ENCODE results near the gene AAK1. TPM values are rescaled to one million over a fixed set of nuclear protein-coding genes. Genes with fewer than 3 reads are reported as not detected.

Gene AAK1
- total and polyA plus RNA-seq, 2 of the 13 experiments (the other 11 are each of a cell fraction or from before 2014, with no cell fraction given) = 9.8 to 10.3 TPM

GRCh38 chr2:69483696-69484095 is 159.8 kb downstream of the AAK1 start (continued):
- TF ChIP-seq AHDC1 (CRISPR knock-in tag; IDR thresholded peaks at IDR 0.05; ENCODE audit: borderline replicate concordance) (peak; percentile 60; the same call in 1 of the 2 replicates), ZUFSP (CRISPR knock-in tag; IDR thresholded peaks at IDR 0.05; ENCODE audit: borderline replicate concordance) (no peak), EP300 (IDR thresholded peaks at IDR 0.05; ENCODE audit: low read depth in 2 of 2, low read length in 2 of 2) (peak in 1 of 2 experiments; percentile 42; a peak in 1 of 4 replicates), EP300 (CRISPR knock-in tag; IDR thresholded peaks at IDR 0.05; ENCODE audit: borderline replicate concordance) (no peak), CEBPB (IDR thresholded peaks at IDR 0.05; ENCODE audit: borderline replicate concordance, low read depth, low read length) (no peak), FOXA3 (CRISPR knock-in tag; IDR thresholded peaks at IDR 0.05) (peak; percentile 63), ELF3 (CRISPR knock-in tag; IDR thresholded peaks at IDR 0.05) (peak; percentile 82), NFIC (IDR thresholded peaks at IDR 0.05; ENCODE audit: low read length) (peak; percentile 82; the same call in 1 of the 2 replicates), STAT5B (CRISPR knock-in tag; IDR thresholded peaks at IDR 0.05) (no peak), ARID3A (IDR thresholded peaks at IDR 0.05; ENCODE audit: low read depth, low read length) (0 out of 2 replicates have a peak, but pooled peaks have one; percentile 19), CEBPG (CRISPR knock-in tag; IDR thresholded peaks at IDR 0.05) (0 out of 2 replicates have a peak, but pooled peaks have one; percentile 2), FOXP1 (IDR thresholded peaks at IDR 0.05) (no peak), FOXP1 (CRISPR knock-in tag; IDR thresholded peaks at IDR 0.05) (peak; percentile 13; the same call in 1 of the 2 replicates), KDM2A (CRISPR knock-in tag; IDR thresholded peaks at IDR 0.05; ENCODE audit: borderline replicate concordance, low read depth) (no peak)
- TF ChIP-seq, protein P1, sequence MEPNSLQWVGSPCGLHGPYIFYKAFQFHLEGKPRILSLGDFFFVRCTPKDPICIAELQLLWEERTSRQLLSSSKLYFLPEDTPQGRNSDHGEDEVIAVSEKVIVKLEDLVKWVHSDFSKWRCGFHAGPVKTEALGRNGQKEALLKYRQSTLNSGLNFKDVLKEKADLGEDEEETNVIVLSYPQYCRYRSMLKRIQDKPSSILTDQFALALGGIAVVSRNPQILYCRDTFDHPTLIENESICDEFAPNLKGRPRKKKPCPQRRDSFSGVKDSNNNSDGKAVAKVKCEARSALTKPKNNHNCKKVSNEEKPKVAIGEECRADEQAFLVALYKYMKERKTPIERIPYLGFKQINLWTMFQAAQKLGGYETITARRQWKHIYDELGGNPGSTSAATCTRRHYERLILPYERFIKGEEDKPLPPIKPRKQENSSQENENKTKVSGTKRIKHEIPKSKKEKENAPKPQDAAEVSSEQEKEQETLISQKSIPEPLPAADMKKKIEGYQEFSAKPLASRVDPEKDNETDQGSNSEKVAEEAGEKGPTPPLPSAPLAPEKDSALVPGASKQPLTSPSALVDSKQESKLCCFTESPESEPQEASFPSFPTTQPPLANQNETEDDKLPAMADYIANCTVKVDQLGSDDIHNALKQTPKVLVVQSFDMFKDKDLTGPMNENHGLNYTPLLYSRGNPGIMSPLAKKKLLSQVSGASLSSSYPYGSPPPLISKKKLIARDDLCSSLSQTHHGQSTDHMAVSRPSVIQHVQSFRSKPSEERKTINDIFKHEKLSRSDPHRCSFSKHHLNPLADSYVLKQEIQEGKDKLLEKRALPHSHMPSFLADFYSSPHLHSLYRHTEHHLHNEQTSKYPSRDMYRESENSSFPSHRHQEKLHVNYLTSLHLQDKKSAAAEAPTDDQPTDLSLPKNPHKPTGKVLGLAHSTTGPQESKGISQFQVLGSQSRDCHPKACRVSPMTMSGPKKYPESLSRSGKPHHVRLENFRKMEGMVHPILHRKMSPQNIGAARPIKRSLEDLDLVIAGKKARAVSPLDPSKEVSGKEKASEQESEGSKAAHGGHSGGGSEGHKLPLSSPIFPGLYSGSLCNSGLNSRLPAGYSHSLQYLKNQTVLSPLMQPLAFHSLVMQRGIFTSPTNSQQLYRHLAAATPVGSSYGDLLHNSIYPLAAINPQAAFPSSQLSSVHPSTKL (CRISPR knock-in tag; IDR thresholded peaks at IDR 0.05) = peak; percentile 47; the same call in 1 of the 2 replicates
- TF ChIP-seq, protein P2, sequence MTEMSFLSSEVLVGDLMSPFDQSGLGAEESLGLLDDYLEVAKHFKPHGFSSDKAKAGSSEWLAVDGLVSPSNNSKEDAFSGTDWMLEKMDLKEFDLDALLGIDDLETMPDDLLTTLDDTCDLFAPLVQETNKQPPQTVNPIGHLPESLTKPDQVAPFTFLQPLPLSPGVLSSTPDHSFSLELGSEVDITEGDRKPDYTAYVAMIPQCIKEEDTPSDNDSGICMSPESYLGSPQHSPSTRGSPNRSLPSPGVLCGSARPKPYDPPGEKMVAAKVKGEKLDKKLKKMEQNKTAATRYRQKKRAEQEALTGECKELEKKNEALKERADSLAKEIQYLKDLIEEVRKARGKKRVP (CRISPR knock-in tag; IDR thresholded peaks at IDR 0.05) = 0 out of 4 replicates have a peak, but pooled peaks of 1 of the 2 experiments have one; percentile 18
